Adrenal gland (tissue), 12 donors: ENCODE results near the gene SLC27A3. TPM values are rescaled to one million over a fixed set of nuclear protein-coding genes. Genes with fewer than 3 reads are reported as not detected.

Source experiments
- DNase-seq, 7 donors: peaks; one replicate each; pipeline ENCODE4 v3.0.0-alpha.2; 2019 to 2020
- H3K27ac ChIP-seq, 5 donors: fragments of 200-600 bp; sonication (generic) in 4 of 5; 1 replicate in 3 of 5; 2 replicates in 2 of 5; pipeline versions ENCODE4 v1.5.1 to v1.8.0; 2016 to 2020; ENCODE audit warnings: mild to moderate bottlenecking in 1 of 5
- H3K27me3 ChIP-seq: fragments of 200-600 bp; 2 replicates; pipeline ENCODE4 v1.8.0; 2021
- H3K36me3 ChIP-seq, 2 donors: fragments of 200-600 bp; replicated peaks in 1 of 2; 1 replicate in 1 of 2; 2 replicates in 1 of 2; pipeline versions ENCODE4 v1.5.1 to v1.8.0; 2018 to 2022
- H3K4me1 ChIP-seq, 2 donors: fragments of 200-600 bp; replicated peaks in 1 of 2; 1 replicate in 1 of 2; 2 replicates in 1 of 2; pipeline versions ENCODE4 v1.5.1 to v1.8.0; 2018 to 2021
- H3K4me3 ChIP-seq, 4 donors: fragments of 200-600 bp; sonication (generic) in 3 of 4; one replicate each; pipeline ENCODE4 v1.5.1; 2016 to 2018
- H3K9me3 ChIP-seq, 3 donors: fragments of 200-600 bp; sonication (generic) in 1 of 3; replicated peaks in 1 of 3; 1 replicate in 2 of 3; 2 replicates in 1 of 3; pipeline versions ENCODE4 v1.5.1 to v1.8.0; 2016 to 2021
- CTCF ChIP-seq, 6 experiments: fragments of 450-650 bp in 4 of 6; fragments of 200-600 bp in 2 of 6; sonication (generic) in 1 of 6; IDR thresholded peaks; 1 replicate in 5 of 6; 2 replicates in 1 of 6; pipeline versions ENCODE4 v1.5.1 to v1.8.0; 2016 to 2021; ENCODE audit warnings: antibody characterized with exemption in 6 of 6, mild to moderate bottlenecking in 2 of 6, moderate library complexity in 1 of 6
- POLR2A ChIP-seq, 2 donors: fragments of 450-650 bp; IDR thresholded peaks; one replicate each; pipeline ENCODE4 v1.6.1; 2017; ENCODE audit warnings: antibody characterized with exemption in 2 of 2, mild to moderate bottlenecking in 2 of 2, moderate library complexity in 1 of 2
- WGBS, 4 donors: extraction: QIAGEN DNeasy Blood & Tissue Kit in 2 of 4; methylation state at CpG; one replicate each; pipeline versions ENCODE4 v1.1.5 to v1.1.7; 2013 to 2017; 5-methylcytosine and 5-hydroxymethylcytosine counted together
- intact Hi-C, 2 donors: fragments of 100-400 bp; cut with DNase I; formaldehyde crosslinking; loops; one replicate each; pipeline versions ENCODE4 v1.14.1 to v1.15.0; 2022 to 2023
- polyA plus RNA-seq, 3 donors: library from polyadenylated mRNA; stranded (reverse); fragments of 200-250 nt in 2 of 3; fragments of 350-450 nt in 1 of 3; fragmentation: Illumina TruSeq in 1 of 3; extraction: RNeasy Lipid Tissue Mini Kit (QIAGEN cat#74804) in 1 of 3; gene quantifications; one replicate each; pipeline ENCODE4 v1.2.3, GENCODE V29; 2013 to 2014
- total RNA-seq, 9 donors: library from RNA; depleted of rRNA in 4 of 9; stranded (reverse); fragments of >200 nt in 4 of 9; fragments of 120-200 nt in 1 of 9; fragmentation: NEBNext Ultra II Directional in 1 of 9; extraction: Animal tissue kit (Norgen Biotek cat#: 25700) in 1 of 9; gene quantifications; one replicate each; pipeline versions ENCODE4 v1.1.0 to v1.2.4, GENCODE V29; 2013 to 2023
- donor health status: healthy with polysubstance abuse.
- donor health status: Bipolar disorder and iron deficiency.
- donor health status: DM: yes; HTN: yes; CAD: no.
- donor health status: DM: no; HTN: no; CAD: no.
- donor health status: DM: no; HTN: no; CAD: no.
- donor health status: DM: yes; HTN: yes; CAD: no.

SLC27A3 gene
- total and polyA plus RNA-seq, 12 donors, result 9.5 to 85.0 (median 15.9) TPM

DNA sequence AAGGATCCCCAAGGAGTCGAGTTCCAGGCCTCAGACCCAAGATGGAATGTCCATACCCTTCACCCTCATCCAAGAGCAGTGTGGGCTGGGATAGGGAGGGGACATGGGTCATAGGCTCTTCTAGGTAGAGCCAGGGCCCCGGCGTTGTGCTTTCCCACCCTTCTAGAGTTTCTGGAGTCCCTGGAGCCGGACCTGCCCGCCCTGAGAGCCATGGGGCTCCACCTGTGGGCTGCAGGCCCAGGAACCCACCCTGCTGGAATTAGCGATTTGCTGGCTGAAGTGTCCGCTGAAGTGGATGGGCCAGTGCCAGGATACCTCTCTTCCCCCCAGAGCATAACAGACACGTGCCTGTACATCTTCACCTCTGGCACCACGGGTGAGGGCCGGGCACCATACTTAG lies 1.1 kb downstream of the SLC27A3 start:
- 17 to 89% (median 68%) methylated on average over 1 to 10 of the region's 10 CpGs for WGBS, 4 donors
- peak overlapping the region in 2 of 4 donors; percentile 17 to 55 for H3K4me3 ChIP-seq
- peaks cover 0 to 16% of the 10 kb centered on the region in 2 donors for H3K36me3 ChIP-seq
- no peak for TF ChIP-seq POLR2A (IDR thresholded peaks at IDR 0.05)
- no peak for TF ChIP-seq CTCF (IDR thresholded peaks at IDR 0.05)
- H3K4me1 ChIP-seq, result peaks cover 26 to 55% of the 10 kb centered on the region in 2 donors
- H3K9me3 ChIP-seq, result no peaks in the 10 kb centered on the region
- no peaks in the 10 kb centered on the region for H3K27me3 ChIP-seq
- intact Hi-C loops, result loop anchor here in 1 of 2 donors (10.0 kb wide), 2 partner anchors 102 to 202 kb away; partner anchors contain the start of genes ILF2 and NPR1
- DNase-seq, result peak in 1 of 7 donors; percentile 13
- peak overlapping the region in 2 of 5 donors; percentile 75 to 85 for H3K27ac ChIP-seq

- TF ChIP-seq POLR2A (IDR thresholded peaks at IDR 0.05), result no peak
- peaks cover 26 to 55% of the 10 kb centered on the region in 2 donors for H3K4me1 ChIP-seq
- peaks cover 0 to 16% of the 10 kb centered on the region in 2 donors for H3K36me3 ChIP-seq
- intact Hi-C loops, result loop anchor here in 1 of 2 donors (10.0 kb wide), 2 partner anchors 102 to 202 kb away; partner anchors contain the start of genes ILF2 and NPR1
- DNase-seq, result peak in 1 of 7 donors; percentile 18
- 87 to 97% (median 89%) methylated on average over 10 of the region's 10 CpGs for WGBS, 4 donors
- no peak overlapping the region for H3K4me3 ChIP-seq
- H3K27me3 ChIP-seq, result no peaks in the 10 kb centered on the region
- H3K9me3 ChIP-seq, result no peaks in the 10 kb centered on the region
- H3K27ac ChIP-seq, result no peak overlapping the region
These were observed 1.7 kb downstream of the SLC27A3 start for GRCh38 chr1:153776845-153777370.

DNA sequence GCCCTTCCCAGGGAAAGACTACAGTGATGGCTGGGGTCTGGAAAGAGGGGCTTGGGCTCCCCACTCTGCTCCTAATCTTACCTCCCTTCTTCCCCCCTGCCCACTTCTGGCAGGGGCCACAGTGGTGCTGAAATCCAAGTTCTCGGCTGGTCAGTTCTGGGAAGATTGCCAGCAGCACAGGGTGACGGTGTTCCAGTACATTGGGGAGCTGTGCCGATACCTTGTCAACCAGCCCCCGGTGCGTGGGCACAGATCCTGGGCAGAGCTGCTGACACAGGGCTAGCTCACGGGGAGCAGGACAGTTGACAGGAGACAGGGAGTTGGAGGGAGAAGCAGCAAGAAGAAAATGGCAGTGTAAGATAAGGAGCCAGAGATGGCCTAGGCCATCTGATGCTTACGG lies 2.4 kb downstream of the SLC27A3 start:
- TF ChIP-seq POLR2A (IDR thresholded peaks at IDR 0.05) (no peak), CTCF (IDR thresholded peaks at IDR 0.05) (no peak)
- peaks cover 0 to 8% of the 10 kb centered on the region in 2 donors for H3K36me3 ChIP-seq
- intact Hi-C loops, result loop anchor here in 1 of 2 donors (10.0 kb wide), 2 partner anchors 103 to 203 kb away; partner anchors contain the start of genes ILF2 and NPR1
- peaks cover 26 to 56% of the 10 kb centered on the region in 2 donors for H3K4me1 ChIP-seq
- no peak overlapping the region for H3K27ac ChIP-seq
- no peaks in the 10 kb centered on the region for H3K9me3 ChIP-seq
- WGBS, 4 donors, result 37 to 56% (median 42%) methylated on average over 7 of the region's 7 CpGs
- DNase-seq, result peak in 6 of 7 donors; percentile 63 to 87 (median 74)
- no peaks in the 10 kb centered on the region for H3K27me3 ChIP-seq
- no peak overlapping the region for H3K4me3 ChIP-seq

DNA sequence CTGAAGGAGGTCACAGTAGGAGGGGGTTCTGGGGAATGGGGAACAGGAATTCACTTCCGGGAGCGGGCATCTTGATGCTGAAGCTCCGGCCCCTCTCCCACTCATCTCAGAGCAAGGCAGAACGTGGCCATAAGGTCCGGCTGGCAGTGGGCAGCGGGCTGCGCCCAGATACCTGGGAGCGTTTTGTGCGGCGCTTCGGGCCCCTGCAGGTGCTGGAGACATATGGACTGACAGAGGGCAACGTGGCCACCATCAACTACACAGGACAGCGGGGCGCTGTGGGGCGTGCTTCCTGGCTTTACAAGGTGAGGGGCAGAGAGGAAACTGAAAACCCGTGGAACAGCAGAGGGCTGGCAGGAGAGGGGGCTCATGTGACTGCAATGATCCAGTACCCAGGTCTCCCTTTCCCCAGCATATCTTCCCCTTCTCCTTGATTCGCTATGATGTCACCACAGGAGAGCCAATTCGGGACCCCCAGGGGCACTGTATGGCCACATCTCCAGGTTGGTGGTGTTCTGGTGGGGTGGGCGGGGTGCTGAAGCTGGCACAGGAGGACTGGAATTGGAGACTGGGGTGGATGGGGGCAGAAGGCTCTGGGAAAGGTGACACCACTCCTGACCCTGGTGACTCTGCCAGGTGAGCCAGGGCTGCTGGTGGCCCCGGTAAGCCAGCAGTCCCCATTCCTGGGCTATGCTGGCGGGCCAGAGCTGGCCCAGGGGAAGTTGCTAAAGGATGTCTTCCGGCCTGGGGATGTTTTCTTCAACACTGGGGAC lies 3.0 kb downstream of the SLC27A3 start:
- Histone ChIP-seq H3K27me3 (no peaks in the 10 kb centered on the region), H3K36me3 (peaks cover 0 to 2% of the 10 kb centered on the region in 2 donors), H3K4me3 (no peak overlapping the region), H3K4me1 (peaks cover 26 to 60% of the 10 kb centered on the region in 2 donors), H3K27ac (no peak overlapping the region), H3K9me3 (no peaks in the 10 kb centered on the region)
- peak in 2 of 7 donors; percentile 4 to 20 for DNase-seq
- no peak for TF ChIP-seq POLR2A (IDR thresholded peaks at IDR 0.05)
- TF ChIP-seq CTCF (IDR thresholded peaks at IDR 0.05), result no peak
- intact Hi-C loops, result loop anchor here in 1 of 2 donors (10.0 kb wide), 2 partner anchors 103 to 203 kb away; partner anchors contain the start of genes ILF2 and NPR1
- 94 to 96% (median 95%) methylated on average over 20 to 22 of the region's 22 CpGs for WGBS, 4 donors
